Activated T-cell treated with anti-CD3 and anti-CD28 coated beads, Interleukin-2, amount 50 U/mL, for 72 hours (primary cell): ENCODE data around the gene RNASE12. TPM values are rescaled to one million over a fixed set of nuclear protein-coding genes. Genes with fewer than 3 reads are reported as not detected.
"Not testable (repeated sequence)": the region's sequence is repeated elsewhere in the genome, so short reads cannot be mapped to it uniquely, and the experiment has no call there.

Experiments
- ATAC-seq, 2 donors: fragments of 150-1000 bp; cut with Tn5 transposase; replicated peaks in 1 of 2; 2 replicates each; pipeline ENCODE4 v1.10.0; 2021; ENCODE audit warnings: moderate library complexity in 2 of 2, mild to moderate bottlenecking in 1 of 2
- DNase-seq, 2 donors: peaks; one replicate each; pipeline ENCODE4 v3.0.0; 2021 to 2022; ENCODE audit warnings: mixed read lengths in 1 of 2
- H3K27ac Mint-ChIP-seq: one replicate; pipeline ENCODE4 v1.8.0; 2022; ENCODE audit warnings: mild to moderate bottlenecking, moderate library complexity, mixed read lengths
- H3K27me3 Mint-ChIP-seq: one replicate; pipeline ENCODE4 v1.8.0; 2022; ENCODE audit warnings: low read depth, mixed read lengths
- H3K36me3 Mint-ChIP-seq, 2 donors: one replicate each; pipeline ENCODE4 v1.8.0; 2022; ENCODE audit warnings: mixed read lengths in 2 of 2, mild to moderate bottlenecking in 1 of 2; ENCODE audit not compliant: insufficient read depth in 2 of 2
- H3K4me1 Mint-ChIP-seq: one replicate; pipeline ENCODE4 v1.8.0; 2022; ENCODE audit warnings: low read depth, mixed read lengths
- H3K4me3 Mint-ChIP-seq, 2 donors: one replicate each; pipeline ENCODE4 v1.8.0; 2022; ENCODE audit warnings: mild to moderate bottlenecking in 2 of 2, mixed read lengths in 2 of 2, moderate library complexity in 2 of 2
- H3K9me3 Mint-ChIP-seq, 2 donors: one replicate each; pipeline ENCODE4 v1.8.0; 2022; ENCODE audit warnings: mixed read lengths in 2 of 2
- total RNA-seq, 2 donors: library from RNA; stranded (reverse); gene quantifications; one replicate each; pipeline ENCODE4 v1.2.3, GENCODE V29; 2022

The RNASE12 gene
- total RNA-seq, 2 donors from 2014 or later: not detected

GRCh38 chr14:20609215-20610001 lies 18.2 kb upstream of the RNASE12 start:
- peaks cover 17% of the 10 kb centered on the region for H3K4me1 Mint-ChIP-seq
- no peaks in the 10 kb centered on the region for H3K27me3 Mint-ChIP-seq
- no peak overlapping the region for H3K27ac Mint-ChIP-seq
- ATAC-seq: peak; percentile 4 to 10
- DNase-seq: peak; percentile 58 to 71
- no peaks in the 10 kb centered on the region for H3K36me3 Mint-ChIP-seq
- no peak overlapping the region for H3K4me3 Mint-ChIP-seq
- no peaks in the 10 kb centered on the region for H3K9me3 Mint-ChIP-seq

- peak overlapping the region; percentile 64 for H3K27ac Mint-ChIP-seq
- no peak for ATAC-seq
- H3K9me3 Mint-ChIP-seq: no peaks in the 10 kb centered on the region
- H3K4me1 Mint-ChIP-seq: peaks cover 17% of the 10 kb centered on the region
- DNase-seq: no peak
- H3K27me3 Mint-ChIP-seq: no peaks in the 10 kb centered on the region
- H3K4me3 Mint-ChIP-seq: peak overlapping the region in 1 of 2 donors; percentile 34
- no peaks in the 10 kb centered on the region for H3K36me3 Mint-ChIP-seq
Observed at GRCh38 chr14:20608383-20609110, 17.4 kb upstream of the RNASE12 start.

DNA sequence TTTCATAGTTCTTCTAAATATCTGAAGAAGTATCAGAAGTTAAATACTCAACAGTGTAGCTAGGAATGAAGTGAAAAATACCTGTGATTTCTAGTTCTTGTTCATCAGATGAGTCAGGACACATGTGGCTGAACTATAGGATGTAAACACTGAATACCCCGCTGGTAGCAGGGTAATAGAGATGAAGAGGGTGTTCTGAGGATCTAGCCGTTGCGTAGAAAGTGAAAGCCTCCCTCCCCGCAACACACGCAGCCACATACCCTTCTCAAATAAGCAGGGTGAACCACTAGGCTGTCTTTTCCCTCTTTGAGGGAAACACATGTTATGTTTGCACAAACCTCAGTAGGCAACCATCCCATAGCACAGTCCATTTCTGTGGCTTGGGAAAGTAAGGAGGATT lies 16.4 kb upstream of the RNASE12 start:
- peak; percentile 37 to 51 for ATAC-seq
- no peaks in the 10 kb centered on the region for H3K36me3 Mint-ChIP-seq
- H3K9me3 Mint-ChIP-seq: no peaks in the 10 kb centered on the region
- H3K27ac Mint-ChIP-seq: no peak overlapping the region
- H3K27me3 Mint-ChIP-seq: no peaks in the 10 kb centered on the region
- H3K4me1 Mint-ChIP-seq: peaks cover 17% of the 10 kb centered on the region
- peak in 1 of 2 donors; percentile 31 for DNase-seq
- H3K4me3 Mint-ChIP-seq: peak overlapping the region in 1 of 2 donors; percentile 9

DNA sequence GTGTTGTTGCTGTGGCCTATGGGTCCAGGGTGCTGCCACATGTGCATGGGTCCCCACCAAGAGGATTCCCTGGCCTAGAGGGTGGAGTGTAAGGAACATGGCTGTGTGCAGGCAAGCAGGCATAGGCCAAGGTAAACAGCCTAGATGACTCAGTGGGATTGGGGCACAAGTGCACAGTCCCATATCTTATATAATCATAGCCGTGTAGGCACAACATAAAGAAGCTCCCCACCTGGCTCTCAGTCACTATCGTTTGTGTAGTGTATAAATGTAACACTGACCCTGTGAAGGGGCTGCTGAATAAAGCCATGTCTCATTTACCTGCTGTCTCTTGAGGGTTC lies 15.7 kb upstream of the RNASE12 start:
- Mint-ChIP-seq H3K9me3 (no peaks in the 10 kb centered on the region), H3K27ac (no peak overlapping the region), H3K36me3 (no peaks in the 10 kb centered on the region), H3K4me3 (no peak overlapping the region), H3K4me1 (peaks cover 17% of the 10 kb centered on the region), H3K27me3 (no peaks in the 10 kb centered on the region)
- no peak for DNase-seq
- ATAC-seq: no peak

DNA sequence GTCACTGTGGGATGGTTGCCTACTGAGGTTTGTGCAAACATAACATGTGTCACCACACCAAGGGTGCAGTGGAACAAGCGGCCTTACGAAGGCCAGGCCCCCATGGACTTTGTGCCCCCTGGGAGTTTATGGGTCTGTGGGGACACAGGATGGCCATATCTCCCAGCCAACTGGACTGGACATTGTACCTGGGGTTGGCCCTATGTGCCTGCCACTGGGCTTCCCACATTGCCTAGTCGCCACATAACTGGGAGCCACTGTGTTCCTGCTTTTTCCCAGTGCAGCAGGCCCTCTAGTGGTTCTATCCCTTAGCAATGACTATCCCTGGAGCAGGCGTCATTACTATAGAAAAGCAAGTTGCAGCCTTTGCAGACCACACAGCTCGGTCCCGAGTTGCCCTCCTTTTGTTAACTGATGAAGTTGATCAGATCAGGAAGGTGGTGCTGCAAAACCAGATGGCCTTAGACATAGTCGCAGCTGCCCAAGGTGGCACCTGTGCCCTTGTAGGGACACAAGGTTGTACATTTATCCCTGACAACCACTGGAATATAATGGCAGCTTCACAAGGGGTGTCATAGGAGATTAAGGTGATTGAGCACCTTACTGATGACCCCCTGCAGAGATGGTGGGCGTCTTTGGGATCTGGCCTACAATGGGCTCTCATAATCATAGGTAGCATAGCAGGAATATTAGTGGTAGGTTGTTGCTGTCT lies 15.2 kb upstream of the RNASE12 start:
- ATAC-seq (no peak), DNase-seq (no peak)
- no peaks in the 10 kb centered on the region for H3K36me3 Mint-ChIP-seq
- H3K4me3 Mint-ChIP-seq: no peak overlapping the region
- H3K27ac Mint-ChIP-seq: no peak overlapping the region
- H3K27me3 Mint-ChIP-seq: no peaks in the 10 kb centered on the region
- peaks cover 17% of the 10 kb centered on the region for H3K4me1 Mint-ChIP-seq
- H3K9me3 Mint-ChIP-seq: no peaks in the 10 kb centered on the region

- H3K4me1 Mint-ChIP-seq: peaks cover 17% of the 10 kb centered on the region
- no peaks in the 10 kb centered on the region for H3K9me3 Mint-ChIP-seq
- ATAC-seq (no peak), DNase-seq (no peak)
- no peaks in the 10 kb centered on the region for H3K27me3 Mint-ChIP-seq
- no peak overlapping the region for H3K4me3 Mint-ChIP-seq
- no peaks in the 10 kb centered on the region for H3K36me3 Mint-ChIP-seq
- no peak overlapping the region for H3K27ac Mint-ChIP-seq
Observed at GRCh38 chr14:20603813-20604690, 12.9 kb upstream of the RNASE12 start.

GRCh38 chr14:20602583-20602982 lies 11.4 kb upstream of the RNASE12 start:
- Mint-ChIP-seq H3K27ac (no peak overlapping the region), H3K4me1 (peaks cover 7% of the 10 kb centered on the region), H3K9me3 (no peaks in the 10 kb centered on the region), H3K36me3 (no peaks in the 10 kb centered on the region), H3K27me3 (no peaks in the 10 kb centered on the region), H3K4me3 (no peak overlapping the region)
- no peak for ATAC-seq
- no peak for DNase-seq

DNA sequence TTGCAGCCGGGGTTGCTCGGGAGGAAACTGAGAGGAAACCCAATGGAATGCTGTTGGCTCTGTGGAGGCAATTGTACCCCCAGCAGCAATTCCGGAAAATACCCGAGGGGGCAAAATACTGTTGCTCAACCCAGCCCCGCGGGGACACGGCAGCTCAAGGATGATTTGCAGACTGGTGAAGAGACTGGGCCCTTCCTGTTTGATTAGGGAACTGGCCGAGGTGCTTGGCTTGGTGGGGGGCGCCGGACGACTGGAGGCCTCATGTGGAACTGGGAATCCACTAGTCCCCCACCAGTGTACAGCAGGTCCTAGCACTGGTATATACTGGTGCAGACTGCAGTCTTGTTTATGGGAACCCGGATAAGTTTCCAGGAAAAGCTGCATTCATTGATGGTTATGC lies 10.3 kb upstream of the RNASE12 start:
- Mint-ChIP-seq H3K27ac (no peak overlapping the region), H3K4me3 (no peak overlapping the region), H3K36me3 (no peaks in the 10 kb centered on the region), H3K9me3 (no peaks in the 10 kb centered on the region), H3K27me3 (no peaks in the 10 kb centered on the region), H3K4me1 (no peaks in the 10 kb centered on the region)
- DNase-seq (no peak), ATAC-seq (no peak)

DNA sequence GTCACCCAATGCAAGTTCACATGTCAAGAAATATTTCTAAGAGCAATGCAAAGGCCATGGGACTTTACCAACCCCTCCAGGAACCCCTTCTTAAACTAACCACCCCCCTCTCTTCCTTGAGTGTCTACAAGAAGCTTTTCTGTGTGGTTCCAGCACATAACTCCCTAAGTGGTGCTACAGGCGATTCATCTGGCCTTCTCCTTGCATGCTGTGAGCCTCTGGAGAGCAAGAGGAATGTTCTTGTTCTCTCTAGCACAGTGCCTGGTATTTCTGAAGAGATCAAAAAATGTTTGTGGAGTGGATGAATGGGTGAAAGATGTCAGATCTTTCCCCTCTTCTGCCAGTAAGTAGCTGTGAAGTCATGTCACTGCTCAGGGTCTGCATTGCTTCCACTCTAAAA lies 5.9 kb upstream of the RNASE12 start:
- H3K36me3 Mint-ChIP-seq: no peaks in the 10 kb centered on the region
- peaks cover 6% of the 10 kb centered on the region for H3K4me1 Mint-ChIP-seq
- no peak overlapping the region for H3K4me3 Mint-ChIP-seq
- H3K9me3 Mint-ChIP-seq: no peaks in the 10 kb centered on the region
- H3K27me3 Mint-ChIP-seq: no peaks in the 10 kb centered on the region
- no peak for DNase-seq
- no peak overlapping the region for H3K27ac Mint-ChIP-seq
- ATAC-seq: no peak

GRCh38 chr14:20595726-20596125 lies 4.5 kb upstream of the RNASE12 start:
- not testable (repeated sequence) for H3K27me3 Mint-ChIP-seq, H3K4me3 Mint-ChIP-seq, H3K27ac Mint-ChIP-seq, H3K4me1 Mint-ChIP-seq, ATAC-seq, DNase-seq, H3K9me3 Mint-ChIP-seq, H3K36me3 Mint-ChIP-seq

GRCh38 chr14:20592574-20592973 lies 1.4 kb upstream of the RNASE12 start:
- DNase-seq (no peak), ATAC-seq (no peak)
- H3K4me3 Mint-ChIP-seq: no peak overlapping the region
- H3K27me3 Mint-ChIP-seq: no peaks in the 10 kb centered on the region
- H3K4me1 Mint-ChIP-seq: peaks cover 9% of the 10 kb centered on the region
- no peak overlapping the region for H3K27ac Mint-ChIP-seq
- no peaks in the 10 kb centered on the region for H3K36me3 Mint-ChIP-seq
- H3K9me3 Mint-ChIP-seq: no peaks in the 10 kb centered on the region

- Mint-ChIP-seq H3K9me3 (peaks cover 2 to 5% of the 10 kb centered on the region in 2 donors), H3K4me3 (no peak within 1 kb of the TSS), H3K27ac (no peak within 1 kb of the TSS), H3K36me3 (no peaks in the 10 kb centered on the region), H3K27me3 (peaks cover 14% of the 10 kb centered on the region), H3K4me1 (peaks cover 11% of the 10 kb centered on the region)
- DNase-seq (no peak), ATAC-seq (peak; percentile 27 to 66)
Observed at GRCh38 chr14:20587489-20588154, 3.6 kb downstream of the RNASE12 start, which contains the start of gene RNASE11. Gene RNASE11 (minus strand): TSS chr14:20588001.
